Activated naive CD8-positive, alpha-beta T cell treated with anti-CD3 and anti-CD28 coated beads, Interleukin-2, amount 50 U/mL, for 16 hours (primary cell): ENCODE measurements around the gene ZFP91.

Experiments
- DNase-seq: peaks from one replicate; pipeline ENCODE4 v3.0.0-alpha.2; 2020; ENCODE audit warnings: low read depth, low spot score

Gene ZFP91

DNA sequence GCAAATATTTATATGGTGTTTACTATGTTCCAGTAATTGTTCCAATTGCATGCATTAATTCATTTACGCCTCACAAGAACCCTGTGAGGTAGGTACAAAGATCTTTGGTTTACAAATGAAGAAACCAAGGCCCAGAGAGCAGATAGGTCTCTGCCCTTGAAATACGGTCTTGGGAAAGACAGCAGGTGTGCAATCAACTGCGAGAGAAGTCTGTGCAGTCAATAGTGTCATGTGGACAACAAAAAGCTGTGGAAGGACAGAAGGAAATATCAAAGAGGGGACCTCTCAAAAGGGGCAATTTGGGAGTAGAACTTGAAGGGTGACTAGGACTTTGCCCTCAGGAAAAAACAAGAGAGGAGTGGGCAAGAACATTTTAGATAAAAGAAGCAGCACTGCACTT is 52.5 kb downstream of the ZFP91 start:
- no peak for DNase-seq

DNA sequence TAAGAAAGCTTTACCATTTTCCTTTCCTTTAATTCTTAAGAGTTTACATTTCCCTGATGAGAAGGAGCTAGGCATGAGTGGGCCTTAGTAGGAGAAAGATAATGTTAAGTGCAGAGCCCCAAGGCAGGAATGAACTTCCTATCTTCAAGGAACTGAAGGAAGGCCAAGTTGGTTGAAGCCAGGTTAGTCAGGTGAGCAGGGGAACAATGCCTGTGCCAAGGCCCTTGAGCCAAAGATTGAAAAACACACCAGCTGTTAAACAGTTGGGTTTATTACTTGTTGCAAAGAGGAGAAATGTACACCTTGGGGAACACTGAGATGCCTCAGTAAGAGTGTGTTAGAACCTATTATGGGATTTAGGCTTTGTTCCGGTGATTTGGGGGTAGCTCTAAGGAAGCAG is 53.6 kb downstream of the ZFP91 start:
- no peak for DNase-seq

GRCh38 chr11:58636587-58636986 is 57.7 kb downstream of the ZFP91 start:
- no peak for DNase-seq

- DNase-seq: no peak
Measured at GRCh38 chr11:58637371-58637770, 58.5 kb downstream of the ZFP91 start.

- no peak for DNase-seq
Measured at GRCh38 chr11:58639103-58639502, 60.2 kb downstream of the ZFP91 start.

GRCh38 chr11:58639669-58640068 is 60.8 kb downstream of the ZFP91 start:
- DNase-seq: no peak

GRCh38 chr11:58640386-58641023 is 61.6 kb downstream of the ZFP91 start:
- DNase-seq: no peak

DNA sequence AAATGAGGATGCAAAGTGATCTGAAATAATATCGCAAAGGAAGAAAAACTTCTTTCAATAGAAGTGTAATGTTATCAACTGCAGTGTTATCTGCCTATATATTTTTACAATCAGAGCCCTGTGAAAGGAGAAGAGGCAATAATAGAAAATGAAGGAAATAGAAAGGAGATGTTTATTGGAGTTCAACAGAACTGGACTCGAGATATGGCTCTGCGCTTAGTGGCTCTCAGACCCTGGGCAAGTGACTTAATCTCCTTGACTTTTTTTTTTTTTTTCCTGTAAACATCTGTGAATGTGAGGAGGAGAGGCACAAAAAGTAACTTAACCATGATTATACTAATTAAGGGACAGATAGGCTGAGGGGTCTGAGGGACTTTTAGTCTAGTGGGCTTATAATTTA is 62.5 kb downstream of the ZFP91 start:
- no peak for DNase-seq

DNA sequence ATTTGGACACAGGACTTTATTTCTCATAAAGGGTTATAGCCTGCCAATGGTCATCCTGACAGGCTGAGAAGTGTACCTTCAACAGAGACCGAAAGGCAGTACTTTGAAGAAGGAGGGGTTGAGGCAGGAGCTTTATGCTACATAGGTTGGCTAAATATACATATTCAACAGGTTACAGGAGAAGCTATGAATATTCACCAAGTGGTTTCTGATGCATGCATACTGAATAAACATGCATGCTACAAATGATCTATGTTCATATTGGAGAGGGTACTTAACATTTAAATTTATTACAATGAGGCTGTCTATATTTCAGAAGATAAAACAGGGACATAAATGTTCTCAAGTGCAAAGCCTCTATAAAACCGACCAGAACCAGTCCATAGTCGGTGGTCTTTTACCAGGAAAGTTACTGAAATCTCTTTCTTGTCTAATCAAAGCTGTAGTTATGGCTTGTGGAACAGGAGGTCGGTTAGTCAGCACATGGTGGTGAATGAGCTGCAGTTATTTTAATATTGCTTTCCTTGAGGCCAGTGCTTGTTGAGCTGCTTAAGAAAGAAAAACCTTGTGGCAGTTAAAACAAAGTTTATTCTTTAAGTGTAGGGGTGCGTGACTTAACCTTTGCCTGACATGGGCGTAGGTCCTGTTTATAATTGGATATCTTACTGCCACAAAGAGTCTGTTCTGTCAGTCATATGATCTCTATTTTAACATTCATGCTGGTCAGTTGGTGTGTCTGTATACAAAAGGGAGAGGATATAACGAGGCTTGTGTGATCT is 63.1 kb downstream of the ZFP91 start:
- DNase-seq: no peak

DNA sequence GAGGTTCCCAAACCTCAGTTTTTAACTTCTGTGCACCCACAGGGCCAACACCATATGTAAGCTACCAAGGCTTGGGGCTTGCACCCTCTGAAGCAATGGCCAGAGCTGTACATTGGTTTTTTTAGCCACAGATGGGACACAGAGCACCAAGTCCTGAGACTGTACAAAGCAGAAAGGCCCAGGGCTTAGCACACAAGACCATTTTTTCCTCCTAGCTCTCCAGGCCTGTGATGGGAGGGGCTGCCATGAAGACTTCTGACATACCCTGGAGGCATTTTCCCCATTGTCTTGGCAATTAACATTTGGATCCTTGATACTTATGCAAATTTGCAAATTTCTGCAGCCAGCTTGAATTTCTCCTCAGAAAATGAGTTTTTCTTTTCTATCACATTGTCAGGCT is 67.0 kb downstream of the ZFP91 start:
- DNase-seq: no peak

DNA sequence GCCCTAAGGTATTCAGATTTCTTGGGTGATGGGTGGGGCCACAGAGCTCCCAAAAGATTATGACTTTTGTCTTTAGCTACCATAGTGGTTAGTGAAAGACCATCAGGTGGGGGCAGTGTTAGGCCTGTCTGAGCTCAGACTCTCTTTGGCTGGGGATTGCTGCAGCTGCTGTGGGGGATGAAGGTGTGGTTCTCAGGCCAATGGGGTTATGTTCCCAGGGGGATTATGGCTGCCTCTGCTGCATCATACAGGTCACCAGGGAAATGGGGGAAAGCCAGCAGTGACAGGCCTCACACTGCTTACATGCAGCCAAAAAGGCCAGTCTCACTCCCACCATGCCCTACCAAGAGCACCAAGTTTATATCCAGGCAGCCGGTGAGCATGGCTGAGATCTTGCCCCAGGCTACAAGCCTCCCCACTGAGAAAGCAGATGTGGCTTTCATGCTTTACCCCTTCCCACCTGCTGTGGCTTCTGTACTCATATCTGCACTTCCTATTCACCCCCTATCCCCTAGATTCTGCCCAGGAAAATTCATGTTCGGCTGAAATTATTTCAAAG is 68.4 kb downstream of the ZFP91 start:
- no peak for DNase-seq

DNA sequence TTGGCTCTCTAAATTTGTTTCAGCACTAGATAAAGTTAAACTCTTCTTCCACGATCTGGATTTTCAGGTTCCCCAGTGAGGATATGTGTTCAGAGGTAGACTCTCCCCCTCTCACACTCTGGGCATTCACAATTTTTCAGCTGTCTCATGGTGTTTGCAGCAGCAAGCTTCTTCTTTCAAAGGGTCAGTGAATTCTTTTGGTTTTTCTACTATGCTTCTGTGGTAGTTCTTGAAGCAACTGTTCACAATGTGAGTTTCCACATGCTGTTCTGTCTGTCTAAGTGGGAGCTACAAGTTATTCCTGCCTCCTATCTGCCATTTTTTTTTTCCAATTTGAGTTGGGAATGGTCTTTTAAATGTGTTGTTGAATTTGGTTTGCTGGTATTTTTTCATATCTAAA is 69.0 kb downstream of the ZFP91 start:
- no peak for DNase-seq

- DNase-seq: no peak
Measured at GRCh38 chr11:58649623-58650022, 70.8 kb downstream of the ZFP91 start.

- no peak for DNase-seq
Measured at GRCh38 chr11:58650496-58650895, 71.6 kb downstream of the ZFP91 start.

DNA sequence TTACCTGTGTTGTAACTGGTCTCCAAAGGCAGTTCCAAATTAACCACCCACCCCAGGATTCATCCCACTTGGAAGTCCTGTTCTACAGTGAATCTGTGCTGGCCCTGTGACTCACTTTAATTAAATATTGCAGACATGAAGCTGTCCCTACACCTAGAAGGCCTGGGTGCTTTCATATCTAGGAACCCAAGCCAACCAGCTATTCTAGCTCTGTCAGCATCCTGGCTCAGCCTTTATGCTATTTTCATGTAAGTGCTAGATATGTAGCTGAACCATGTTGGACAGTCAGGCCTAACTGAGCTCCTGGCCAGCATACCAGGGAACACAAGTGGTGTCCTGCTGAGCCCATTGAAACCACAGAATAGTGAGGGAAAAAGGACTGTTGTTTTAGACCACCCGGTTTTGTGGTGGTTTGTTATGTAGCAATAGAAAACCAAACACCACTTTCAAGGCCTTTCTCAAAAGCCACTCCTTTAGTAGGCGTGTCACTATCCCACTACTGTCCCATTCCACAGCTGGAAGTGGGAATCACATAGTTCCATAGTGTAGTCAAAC is 73.9 kb downstream of the ZFP91 start:
- no peak for DNase-seq

GRCh38 chr11:58654079-58654907 is 75.4 kb downstream of the ZFP91 start:
- DNase-seq: peak; percentile 55

GRCh38 chr11:58654908-58655296 is 76.0 kb downstream of the ZFP91 start:
- DNase-seq: no peak

DNA sequence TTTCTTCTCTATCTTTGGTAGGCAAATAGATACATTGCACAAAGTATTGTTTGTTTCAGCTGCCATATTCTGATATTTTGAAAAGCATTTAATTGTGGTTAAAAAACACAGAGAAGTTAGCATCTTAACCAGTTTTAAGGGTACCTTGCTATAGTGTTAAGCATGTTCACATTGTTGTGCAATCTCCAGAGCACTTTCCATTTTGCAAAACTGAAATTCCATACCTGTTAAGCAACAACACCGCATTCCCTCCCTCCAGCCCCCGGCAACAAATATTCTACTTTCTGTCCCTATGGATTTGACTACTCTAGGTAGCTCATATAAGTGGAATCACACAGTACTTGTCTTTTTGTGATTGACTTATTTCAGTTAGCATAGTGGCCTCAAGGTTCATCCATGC is 77.5 kb downstream of the ZFP91 start:
- no peak for DNase-seq

DNA sequence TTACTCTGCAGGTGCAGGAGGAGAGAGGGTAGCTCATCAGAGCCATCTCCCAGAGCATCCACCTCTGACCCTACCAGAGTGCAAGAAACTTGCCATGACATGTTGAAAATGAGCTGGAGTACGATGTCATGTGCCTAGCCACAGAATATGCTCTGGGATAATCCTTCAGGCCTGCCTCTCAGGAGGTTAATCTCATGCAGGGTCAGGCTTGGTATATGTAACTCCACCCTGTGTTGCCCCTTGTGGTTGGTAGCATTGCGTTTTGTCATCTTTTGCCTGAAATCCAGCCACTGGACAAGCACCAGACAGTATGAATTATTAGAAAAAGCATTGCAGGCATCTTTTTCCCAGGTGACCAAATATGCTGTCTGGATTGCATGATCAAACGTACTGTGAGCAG is 79.8 kb downstream of the ZFP91 start:
- DNase-seq: no peak

- DNase-seq: no peak
Measured at GRCh38 chr11:58659404-58659803, 80.5 kb downstream of the ZFP91 start.

DNA sequence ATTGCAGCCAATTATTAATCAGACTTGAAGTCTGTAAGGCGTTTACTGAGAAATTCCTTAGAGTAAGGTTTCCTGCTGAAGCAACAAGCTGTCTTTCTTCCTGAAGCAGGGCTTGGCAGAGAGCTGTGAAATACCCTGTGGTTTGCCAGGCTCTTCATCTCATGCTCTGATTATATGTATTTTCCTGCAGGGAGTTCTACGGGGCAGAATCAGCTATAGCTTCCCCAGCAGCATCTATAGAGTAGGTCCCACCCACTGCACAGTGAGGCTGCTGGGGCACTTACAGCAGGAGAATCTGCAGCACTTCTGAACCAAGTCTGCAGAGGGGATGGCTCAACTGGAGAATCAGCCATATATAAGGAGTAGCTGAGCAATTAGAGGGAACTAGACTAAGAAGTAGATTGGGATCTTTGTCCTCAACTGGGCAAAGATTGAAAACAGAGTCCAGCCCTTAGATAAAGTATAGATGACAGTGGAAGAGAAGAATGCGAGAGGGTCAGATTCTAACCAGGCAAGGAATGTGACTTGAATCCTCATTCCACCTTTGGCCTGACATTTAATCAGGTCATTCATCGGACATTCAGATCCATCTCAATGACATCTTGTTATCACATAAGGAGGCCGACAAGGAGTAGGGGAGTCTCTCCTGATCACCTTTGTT is 81.2 kb downstream of the ZFP91 start:
- DNase-seq: no peak
